Embryonic facial prominence (tissue), 1 donor: ENCODE data around the gene F10.

Experiments used
- DNase-seq: peaks from one replicate; pipeline ENCODE4 v3.0.0-alpha.2; 2016; ENCODE audit errors: extremely low spot score

F10 gene

DNA sequence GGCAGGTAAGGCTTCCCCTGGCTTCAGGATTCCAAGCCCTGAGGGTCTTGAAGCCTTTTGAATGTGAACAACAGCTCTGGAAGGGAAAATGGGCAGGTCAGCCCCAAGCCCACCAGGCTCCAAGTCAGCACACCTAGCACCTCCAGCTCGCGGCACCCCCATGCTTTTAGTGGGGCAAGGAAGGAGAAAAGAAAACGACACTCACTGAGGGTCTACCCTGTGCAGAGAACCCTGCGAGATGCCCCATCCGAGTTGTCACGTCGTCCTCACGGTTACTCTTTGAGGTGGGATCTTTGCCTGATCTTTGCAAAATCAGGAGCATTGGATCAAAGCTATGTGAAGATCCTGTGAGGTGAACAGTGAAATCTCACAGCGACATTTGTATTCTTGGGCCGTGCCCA is 5.7 kb upstream of the F10 start:
- DNase-seq = no peak

DNA sequence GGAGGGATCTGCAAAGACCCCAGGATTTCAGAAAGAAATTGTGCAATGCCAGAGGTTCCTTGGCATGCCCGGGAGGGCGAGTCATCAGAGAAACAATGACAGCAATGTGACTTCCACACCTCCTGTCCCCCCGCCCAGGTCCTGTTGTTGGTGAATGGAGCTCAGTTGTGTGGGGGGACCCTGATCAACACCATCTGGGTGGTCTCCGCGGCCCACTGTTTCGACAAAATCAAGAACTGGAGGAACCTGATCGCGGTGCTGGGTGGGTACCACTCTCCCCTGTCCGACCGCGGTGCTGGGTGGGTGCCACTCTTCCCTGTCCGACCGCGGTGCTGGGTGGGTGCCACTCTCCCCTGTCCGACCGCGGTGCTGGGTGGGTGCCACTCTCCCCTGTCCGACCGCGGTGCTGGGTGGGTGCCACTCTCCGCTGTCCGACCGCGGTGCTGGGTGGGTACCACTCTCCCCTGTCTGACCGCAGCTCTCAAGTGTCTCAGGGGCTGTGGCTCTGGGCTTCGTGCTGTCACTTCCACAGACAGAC is 5.2 kb upstream of the F10 start:
- no peak for DNase-seq

DNA sequence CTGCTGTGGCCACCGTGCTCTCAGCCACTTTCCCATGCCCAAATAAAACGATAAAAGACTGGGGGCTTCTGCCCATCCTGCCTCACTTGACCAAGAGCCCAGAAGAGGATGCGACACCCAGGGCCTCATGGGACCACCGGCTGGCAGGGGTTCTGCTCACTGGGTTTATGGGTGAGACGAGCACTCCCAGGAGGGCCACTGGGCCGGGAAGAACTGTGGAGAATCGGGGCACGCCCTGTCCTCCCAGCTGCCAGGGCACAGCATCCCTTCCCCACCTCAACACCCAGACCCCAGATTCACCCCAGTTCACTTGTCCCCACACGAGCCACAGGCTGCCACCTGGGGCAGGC is 4.7 kb upstream of the F10 start:
- DNase-seq = no peak

DNA sequence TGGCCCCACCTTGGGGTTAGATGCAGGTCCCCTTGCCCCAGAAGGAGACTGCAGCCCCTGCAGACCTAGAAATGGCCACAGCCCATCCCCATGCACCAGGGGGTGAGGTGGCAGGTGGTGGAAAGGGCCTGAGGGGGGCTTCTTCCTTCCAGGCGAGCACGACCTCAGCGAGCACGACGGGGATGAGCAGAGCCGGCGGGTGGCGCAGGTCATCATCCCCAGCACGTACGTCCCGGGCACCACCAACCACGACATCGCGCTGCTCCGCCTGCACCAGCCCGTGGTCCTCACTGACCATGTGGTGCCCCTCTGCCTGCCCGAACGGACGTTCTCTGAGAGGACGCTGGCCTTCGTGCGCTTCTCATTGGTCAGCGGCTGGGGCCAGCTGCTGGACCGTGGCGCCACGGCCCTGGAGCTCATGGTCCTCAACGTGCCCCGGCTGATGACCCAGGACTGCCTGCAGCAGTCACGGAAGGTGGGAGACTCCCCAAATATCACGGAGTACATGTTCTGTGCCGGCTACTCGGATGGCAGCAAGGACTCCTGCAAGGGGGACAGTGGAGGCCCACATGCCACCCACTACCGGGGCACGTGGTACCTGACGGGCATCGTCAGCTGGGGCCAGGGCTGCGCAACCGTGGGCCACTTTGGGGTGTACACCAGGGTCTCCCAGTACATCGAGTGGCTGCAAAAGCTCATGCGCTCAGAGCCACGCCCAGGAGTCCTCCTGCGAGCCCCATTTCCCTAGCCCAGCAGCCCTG is 4.2 kb upstream of the F10 start:
- DNase-seq = no peak

DNA sequence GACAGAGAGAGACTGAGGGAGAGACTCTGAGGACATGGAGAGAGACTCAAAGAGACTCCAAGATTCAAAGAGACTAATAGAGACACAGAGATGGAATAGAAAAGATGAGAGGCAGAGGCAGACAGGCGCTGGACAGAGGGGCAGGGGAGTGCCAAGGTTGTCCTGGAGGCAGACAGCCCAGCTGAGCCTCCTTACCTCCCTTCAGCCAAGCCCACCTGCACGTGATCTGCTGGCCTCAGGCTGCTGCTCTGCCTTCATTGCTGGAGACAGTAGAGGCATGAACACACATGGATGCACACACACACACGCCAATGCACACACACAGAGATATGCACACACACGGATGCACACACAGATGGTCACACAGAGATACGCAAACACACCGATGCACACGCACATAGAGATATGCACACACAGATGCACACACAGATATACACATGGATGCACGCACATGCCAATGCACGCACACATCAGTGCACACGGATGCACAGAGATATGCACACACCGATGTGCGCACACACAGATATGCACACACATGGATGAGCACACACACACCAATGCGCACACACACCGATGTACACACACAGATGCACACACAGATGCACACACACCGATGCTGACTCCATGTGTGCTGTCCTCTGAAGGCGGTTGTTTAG is 3.3 kb upstream of the F10 start:
- no peak for DNase-seq

DNA sequence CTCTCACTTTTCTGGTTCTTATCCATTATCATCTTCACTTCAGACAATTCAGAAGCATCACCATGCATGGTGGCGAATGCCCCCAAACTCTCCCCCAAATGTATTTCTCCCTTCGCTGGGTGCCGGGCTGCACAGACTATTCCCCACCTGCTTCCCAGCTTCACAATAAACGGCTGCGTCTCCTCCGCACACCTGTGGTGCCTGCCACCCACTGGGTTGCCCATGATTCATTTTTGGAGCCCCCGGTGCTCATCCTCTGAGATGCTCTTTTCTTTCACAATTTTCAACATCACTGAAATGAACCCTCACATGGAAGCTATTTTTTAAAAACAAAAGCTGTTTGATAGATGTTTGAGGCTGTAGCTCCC is 2.8 kb upstream of the F10 start:
- DNase-seq = no peak

DNA sequence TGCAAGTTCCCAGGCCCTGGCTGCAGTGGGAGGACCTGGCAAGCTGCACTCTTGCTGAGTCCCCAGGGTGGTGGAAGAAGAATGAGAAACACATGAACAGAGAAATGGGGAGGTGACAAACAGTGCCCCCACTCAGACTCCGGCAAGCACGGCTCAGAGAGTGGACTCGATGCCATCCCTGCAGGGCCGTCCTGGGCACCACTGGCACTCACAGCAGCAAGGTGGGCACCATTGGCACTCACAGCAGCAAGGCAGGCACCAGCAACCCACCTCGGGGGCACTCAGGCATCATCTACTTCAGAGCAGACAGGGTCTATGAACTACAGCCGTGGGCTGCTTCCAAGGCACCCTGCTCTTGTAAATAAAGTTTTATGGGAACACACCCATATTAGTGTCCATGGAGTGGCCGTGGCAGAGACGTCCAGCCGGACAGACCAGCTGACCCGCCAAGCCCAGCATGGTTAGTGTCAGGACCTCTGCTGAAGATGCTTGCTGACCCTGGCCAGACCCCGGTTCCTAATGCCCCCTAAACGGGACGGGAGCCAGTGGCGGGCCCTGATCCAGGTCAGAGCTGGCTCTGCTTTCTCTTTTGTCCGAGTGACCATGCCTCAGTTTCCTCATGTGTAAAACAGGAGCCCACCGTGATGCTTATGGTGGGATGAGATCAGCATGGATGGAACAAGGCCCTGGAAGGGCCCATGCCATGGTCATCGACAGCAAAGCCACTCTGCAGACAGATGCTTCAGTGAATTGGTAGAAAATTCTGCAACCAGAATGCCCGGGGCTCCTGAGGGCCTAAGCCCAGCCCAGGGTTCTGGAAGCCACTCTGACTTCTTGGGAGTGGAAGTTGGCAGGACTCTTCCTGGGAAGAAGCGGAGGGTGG is 2.1 kb upstream of the F10 start:
- no peak for DNase-seq

DNA sequence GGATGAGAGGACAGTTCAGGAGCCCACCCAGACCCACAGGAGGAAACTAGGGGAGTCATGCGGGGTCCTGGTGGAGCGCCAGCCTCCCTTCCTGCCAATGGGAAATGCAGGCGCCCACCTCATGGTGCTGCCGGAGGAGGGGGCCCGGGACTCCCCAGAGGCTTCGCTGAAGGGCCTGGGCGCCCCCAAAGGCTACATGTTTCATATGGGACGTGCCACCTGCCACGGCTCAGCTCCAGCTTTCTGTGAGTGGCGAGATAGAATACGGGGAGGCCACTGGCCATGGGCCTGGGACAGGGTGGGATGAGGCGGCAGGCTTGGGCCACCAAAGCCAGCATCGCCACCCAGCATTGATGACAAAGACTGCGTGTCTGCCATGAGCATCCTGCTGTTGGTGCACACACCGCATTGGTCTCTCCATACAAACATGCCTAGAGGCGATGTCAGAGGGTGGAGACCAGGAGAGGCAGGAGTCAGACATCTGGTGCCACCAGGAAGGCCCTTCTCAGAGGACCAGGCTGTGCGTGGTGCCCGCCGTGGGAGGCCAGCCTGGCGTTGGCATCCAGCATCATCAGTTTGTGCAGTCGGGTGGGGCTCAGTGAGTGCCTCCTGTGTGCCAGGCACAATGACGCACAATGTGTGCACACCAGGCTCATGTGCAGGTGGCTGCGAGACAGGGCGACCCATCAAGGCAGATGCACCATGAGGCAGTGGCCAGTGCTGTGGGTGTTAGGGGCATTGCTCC is 1.2 kb upstream of the F10 start:
- no peak for DNase-seq

DNA sequence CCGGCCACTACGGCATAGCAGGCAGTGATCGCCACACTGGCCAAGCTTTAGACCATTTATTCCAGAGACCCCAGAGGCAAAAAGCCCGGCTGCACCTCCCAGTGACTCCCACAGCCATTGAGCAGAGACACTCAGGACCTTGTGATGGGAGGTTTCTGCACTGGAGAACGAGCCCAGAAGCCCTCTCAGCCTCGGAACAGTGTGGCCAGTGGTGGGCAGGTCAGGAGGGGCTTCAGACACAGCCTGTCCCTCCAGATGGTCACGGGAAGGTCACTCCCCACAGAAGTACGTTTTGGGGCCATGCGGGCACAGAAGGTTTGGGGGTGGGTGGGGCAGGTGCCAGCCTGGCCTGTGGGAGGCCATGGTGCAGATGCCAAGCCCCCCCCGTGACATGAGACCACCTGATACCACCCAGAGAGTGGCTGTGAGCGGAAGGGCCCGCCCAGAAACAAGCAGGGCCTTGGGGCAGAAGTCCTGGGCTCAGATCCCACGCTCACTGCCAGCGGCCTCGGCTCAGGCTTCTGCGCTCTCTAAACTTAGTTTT is 599 bp upstream of the F10 start:
- DNase-seq = no peak

DNA sequence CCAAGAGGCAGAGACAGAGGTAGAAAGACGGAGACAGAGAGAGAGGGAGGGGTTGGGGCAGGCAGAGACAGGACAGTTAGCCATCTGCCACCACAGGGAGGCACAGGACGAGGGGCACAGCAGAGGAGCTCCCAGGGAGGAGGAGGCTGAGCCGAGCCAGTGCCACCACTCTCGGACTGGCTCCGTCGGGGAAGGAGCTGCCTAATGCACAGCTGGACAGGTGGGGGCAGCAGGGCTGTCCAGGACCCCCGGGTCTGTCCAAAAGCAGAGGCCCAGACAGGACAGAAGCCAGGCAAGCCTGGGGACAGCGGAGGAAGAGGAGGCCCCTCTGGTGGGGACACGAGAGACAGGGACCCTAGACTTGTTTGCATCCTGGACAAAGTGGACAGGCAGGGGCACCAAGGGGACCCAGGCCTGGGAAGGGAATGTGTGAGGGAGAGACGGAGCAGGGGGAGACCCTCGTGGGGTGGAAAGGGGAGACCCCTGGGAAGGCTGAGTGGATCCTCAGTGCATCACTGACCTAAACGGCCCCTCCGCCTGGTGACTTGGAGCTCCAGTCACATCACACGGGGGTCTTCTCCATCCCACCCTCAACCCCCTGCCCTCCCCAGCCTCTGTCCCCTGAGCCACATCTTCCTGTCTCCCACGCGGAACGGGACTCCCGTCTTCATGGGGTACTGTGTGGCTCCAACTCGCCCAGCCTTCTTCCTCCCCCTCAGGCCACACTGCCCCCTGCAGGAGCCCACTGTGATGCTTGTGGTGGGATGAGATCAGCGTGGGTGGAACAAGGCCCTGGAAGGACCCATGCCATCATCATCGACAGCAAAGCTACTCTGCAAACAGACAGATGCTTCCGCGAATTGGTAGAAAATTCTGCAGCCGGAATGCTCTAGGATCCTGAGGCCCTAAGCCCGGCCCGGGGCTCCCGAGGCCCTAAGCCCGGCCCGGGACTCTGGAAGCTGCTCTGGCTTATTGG is 915 bp downstream of the F10 start:
- DNase-seq = no peak

DNA sequence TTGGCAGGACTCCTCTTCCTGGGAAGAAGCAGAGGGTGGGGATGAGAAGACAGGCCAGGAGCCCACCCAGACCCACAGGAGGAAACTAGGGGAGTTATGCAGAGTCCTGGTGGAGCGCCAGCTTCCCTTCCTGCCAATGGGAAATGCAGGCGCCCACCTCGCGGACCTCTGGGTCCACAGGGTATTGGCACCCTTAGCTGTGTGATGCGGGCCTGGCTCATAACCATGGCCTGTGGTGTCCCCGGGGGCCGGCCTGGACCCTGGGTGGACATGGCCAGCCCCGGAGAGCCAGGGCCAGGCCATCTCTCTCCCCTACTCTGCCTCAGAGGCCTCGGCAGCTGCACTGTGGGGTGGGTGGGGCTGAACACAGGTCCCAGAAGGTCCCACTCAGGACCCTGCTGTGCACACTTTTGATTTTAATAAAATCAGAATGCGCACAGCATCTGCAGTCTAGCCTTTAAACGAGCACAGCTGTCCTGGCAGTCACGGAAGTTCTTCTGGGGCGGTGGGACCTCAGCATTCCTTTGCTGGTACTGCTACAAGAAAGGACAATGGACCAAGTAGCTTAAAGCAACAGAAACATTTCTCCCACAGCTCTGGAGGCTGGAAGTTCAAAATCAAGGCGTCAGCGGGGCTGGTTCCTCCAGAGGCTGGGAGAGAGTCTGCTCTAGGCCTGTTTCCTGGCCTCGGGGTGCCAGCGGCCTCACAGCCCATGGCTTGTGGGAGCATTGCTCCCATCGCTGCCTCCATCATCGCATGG is 1.8 kb downstream of the F10 start:
- DNase-seq = no peak

DNA sequence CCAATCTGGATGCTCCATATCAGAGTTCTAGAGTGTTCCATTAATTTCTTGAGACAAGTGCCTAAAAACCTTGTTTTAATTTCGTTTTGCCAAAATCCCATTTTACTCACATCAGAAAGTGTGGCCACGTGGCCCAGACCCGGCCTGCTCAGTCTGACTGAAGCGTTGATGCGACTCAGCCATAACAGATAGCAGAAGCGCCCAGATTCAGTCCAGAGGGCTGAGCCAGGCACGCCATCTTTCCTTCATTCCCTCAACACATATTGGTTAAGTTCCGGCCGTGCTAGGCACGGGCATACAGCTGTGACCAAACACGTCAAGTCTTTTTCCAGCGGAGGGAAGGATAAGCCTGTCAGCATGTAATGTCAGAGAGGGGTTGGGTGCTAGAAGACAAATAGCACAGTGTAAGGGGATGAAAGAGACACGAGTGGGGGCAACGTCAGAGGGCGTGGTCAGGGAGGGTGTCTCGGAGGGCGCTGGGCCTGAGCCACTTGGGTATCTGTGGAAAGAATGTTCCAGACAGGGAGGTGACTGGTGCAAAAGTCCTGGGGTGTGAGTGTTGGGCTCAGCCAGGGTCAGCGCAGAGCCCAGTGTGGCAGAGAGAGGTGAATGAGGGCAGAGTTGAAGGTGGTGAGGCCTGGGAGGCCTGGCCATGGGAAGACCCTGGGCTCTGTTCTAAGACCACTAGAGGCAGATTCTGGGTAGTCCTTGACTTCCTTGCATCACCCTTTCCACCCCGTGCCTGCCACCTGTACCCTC is 3.1 kb downstream of the F10 start:
- no peak for DNase-seq

DNA sequence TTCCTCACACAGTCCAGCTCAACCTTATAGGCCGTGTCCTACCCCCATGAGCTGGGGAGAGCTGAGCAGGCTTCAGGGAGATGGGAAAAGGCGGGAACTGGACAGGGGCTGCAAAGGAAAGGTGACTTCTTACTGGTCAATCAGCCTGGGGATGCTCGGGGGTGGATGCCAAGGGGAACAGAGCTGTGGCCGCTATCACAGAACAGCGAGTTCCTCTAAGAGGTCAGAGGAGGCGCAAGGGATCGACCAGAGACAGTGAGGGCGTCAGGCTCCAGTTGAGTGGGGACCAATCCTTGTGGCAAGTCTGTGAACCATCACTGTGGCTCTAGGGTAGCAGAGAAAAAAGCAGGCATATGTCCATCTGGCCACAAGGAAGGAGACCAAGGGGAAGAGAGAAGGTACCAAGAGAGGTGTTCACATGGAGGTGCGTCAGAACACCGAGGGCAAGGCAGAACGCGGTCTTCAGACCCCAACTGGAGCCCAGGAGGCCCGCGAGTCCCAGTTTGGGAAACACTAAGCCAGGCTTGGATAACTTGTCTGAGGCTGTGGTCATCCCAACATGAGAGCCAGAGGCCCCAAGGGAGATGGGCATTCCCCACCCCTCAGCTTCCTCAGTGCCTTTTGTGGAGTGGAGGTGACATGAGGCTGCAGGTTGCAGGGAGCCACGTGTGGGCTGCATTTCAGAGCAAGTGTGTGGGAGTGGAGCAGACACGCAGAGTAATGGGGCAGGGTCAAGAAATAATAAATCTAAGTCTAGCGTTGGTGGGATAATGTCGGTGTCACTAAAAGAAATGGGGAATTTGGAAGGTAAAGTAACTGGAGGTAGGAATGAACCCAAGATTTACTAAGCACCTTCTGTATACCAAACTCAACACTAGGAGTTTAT is 3.9 kb downstream of the F10 start:
- DNase-seq = no peak

DNA sequence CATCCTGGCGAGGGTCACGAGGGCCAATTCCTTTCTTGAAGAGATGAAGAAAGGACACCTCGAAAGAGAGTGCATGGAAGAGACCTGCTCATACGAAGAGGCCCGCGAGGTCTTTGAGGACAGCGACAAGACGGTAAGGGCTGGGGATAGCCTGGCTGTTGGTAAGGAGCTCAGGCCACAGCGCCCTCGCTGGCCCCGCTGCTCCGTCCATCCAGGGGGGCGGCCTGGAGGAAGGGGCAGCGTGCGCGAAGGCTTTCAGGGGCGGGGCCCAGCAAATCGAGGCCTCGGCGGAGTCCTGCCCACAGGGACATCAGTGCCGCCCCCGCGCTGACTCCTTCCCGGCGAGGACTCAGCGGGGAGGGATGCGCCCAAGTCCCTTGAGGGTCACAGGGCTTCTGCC is 6.9 kb downstream of the F10 start:
- DNase-seq = no peak

DNA sequence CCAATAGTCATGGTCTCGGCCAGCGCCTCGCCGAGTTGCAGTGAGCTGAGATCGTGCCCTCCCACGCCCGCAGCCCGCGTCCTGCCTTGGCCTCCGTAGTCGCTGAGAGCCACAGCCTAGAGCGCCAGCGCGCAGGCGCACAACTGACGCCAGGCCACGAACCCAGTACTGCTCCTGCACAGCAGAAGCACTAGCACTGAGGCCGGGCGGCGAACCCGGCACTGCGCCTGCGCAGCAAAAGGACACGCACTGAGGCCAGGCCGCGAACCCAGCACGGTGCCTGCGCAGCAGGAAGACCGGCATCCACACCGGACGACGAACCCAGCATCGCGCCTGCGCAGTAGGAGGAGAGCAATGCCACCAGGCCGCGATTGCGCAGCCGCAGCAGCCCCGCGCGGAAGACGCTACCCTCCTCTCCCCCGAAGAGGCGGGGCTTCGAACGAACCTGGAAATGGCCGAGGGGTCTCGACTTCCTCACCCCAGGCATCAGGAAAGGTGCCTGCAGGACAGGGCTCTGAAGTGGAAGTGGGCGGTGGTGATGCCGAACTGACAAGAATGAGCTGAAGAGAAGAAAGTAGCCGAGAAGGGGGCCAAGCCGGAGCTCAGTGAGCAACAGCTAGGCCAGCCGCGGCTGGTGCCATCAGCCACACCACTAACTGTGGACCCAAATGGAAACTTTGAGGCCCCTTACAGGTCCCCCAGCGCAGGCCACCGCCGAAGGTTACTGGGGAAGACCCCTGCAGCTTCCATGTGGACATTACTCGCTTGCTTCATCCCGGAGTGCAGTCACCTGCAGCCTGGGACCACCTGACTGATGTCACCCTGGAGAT is 7.5 kb downstream of the F10 start:
- DNase-seq = no peak

DNA sequence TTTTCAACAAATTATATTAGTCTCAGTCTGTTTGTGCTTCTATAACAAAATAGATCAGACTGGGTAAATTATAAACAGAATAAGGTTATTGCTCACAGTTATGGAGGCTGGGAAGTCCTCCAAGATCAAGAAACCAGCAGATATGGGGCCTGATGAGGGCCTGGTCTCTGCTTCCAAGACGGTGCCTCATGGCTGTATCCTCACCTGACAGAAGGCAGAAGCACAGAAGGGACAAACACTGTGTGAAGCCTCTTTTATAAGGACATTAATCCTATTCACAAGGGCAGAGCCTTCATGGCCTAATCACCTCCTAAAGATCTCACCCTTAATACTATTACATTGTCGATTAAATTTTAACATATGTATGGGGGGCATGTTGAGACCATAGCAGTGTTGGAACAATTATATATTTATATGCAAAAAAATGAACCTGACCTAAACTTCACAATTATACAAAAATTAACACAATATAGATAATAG is 12.7 kb downstream of the F10 start:
- no peak for DNase-seq
